Progenitor cell of endocrine pancreas (in vitro differentiated cells): ENCODE data around the gene ZNF469. TPM values are rescaled to one million over a fixed set of nuclear protein-coding genes. Genes with fewer than 3 reads are reported as not detected.

ENCODE experiments used
- DNase-seq: peaks from one replicate; pipeline ENCODE4 v3.0.0; 2021; ENCODE audit warnings: low spot score; ENCODE audit not compliant: unreplicated experiment
- H3K27ac Mint-ChIP-seq: 2 replicates; pipeline ENCODE4 v1.8.0; 2021; ENCODE audit warnings: mild to moderate bottlenecking, moderate library complexity, mixed read lengths
- H3K27me3 Mint-ChIP-seq: 2 replicates; pipeline ENCODE4 v1.8.0; 2021; ENCODE audit warnings: mixed read lengths
- H3K36me3 Mint-ChIP-seq: 2 replicates; pipeline ENCODE4 v1.8.0; 2022; ENCODE audit warnings: mixed read lengths; ENCODE audit not compliant: insufficient read depth
- H3K4me1 Mint-ChIP-seq: 2 replicates; pipeline ENCODE4 v1.8.0; 2021; ENCODE audit warnings: low read depth, mixed read lengths
- H3K4me3 Mint-ChIP-seq: 2 replicates; pipeline ENCODE4 v1.8.0; 2021; ENCODE audit warnings: low read depth, mild to moderate bottlenecking, moderate library complexity, mixed read lengths
- H3K9me3 Mint-ChIP-seq: 2 replicates; pipeline ENCODE4 v1.8.0; 2021; ENCODE audit warnings: low read depth, mixed read lengths
- total RNA-seq: library from RNA; stranded (reverse); gene quantifications from 2 replicates; pipeline ENCODE4 v1.2.1, GENCODE V29; 2021
- TF ChIP-seq, protein P1 (sequence below): fragments of 200-600 bp; sonication (generic); IDR thresholded peaks from one replicate; pipeline ENCODE4 v1.5.0; 2021; ENCODE audit warnings: antibody characterized with exemption, mild to moderate bottlenecking; ENCODE audit not compliant: unreplicated experiment

Gene ZNF469
- total RNA-seq, 1 donor from 2014 or later, result 0.05 TPM

DNA sequence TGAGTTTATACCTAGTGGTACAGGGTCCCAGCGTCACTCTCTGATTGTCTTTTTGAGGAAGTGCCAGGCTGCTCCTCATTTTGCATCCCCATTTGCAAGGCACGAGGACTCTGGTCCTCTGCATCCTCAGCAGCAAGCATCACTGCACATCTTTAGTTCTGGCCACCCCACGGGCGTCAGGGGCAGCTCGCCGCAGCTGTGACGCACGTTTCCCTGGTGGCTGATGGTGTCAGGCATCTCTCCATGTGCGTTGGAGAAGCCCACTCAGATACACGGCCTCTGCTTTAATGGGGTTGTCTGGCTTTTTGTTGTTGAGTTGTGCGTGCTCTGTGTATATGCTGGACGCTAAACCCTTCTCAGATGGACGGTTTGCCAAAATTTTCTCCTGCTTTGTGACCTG is 45.2 kb upstream of the ZNF469 start:
- TF ChIP-seq, protein P1, sequence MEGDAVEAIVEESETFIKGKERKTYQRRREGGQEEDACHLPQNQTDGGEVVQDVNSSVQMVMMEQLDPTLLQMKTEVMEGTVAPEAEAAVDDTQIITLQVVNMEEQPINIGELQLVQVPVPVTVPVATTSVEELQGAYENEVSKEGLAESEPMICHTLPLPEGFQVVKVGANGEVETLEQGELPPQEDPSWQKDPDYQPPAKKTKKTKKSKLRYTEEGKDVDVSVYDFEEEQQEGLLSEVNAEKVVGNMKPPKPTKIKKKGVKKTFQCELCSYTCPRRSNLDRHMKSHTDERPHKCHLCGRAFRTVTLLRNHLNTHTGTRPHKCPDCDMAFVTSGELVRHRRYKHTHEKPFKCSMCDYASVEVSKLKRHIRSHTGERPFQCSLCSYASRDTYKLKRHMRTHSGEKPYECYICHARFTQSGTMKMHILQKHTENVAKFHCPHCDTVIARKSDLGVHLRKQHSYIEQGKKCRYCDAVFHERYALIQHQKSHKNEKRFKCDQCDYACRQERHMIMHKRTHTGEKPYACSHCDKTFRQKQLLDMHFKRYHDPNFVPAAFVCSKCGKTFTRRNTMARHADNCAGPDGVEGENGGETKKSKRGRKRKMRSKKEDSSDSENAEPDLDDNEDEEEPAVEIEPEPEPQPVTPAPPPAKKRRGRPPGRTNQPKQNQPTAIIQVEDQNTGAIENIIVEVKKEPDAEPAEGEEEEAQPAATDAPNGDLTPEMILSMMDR, result no peak
- no peaks in the 10 kb centered on the region for H3K9me3 Mint-ChIP-seq
- no peak for DNase-seq
- H3K36me3 Mint-ChIP-seq, result no peaks in the 10 kb centered on the region
- no peak overlapping the region for H3K4me3 Mint-ChIP-seq
- H3K27ac Mint-ChIP-seq, result no peak overlapping the region
- no peaks in the 10 kb centered on the region for H3K4me1 Mint-ChIP-seq
- peaks cover 29% of the 10 kb centered on the region for H3K27me3 Mint-ChIP-seq

DNA sequence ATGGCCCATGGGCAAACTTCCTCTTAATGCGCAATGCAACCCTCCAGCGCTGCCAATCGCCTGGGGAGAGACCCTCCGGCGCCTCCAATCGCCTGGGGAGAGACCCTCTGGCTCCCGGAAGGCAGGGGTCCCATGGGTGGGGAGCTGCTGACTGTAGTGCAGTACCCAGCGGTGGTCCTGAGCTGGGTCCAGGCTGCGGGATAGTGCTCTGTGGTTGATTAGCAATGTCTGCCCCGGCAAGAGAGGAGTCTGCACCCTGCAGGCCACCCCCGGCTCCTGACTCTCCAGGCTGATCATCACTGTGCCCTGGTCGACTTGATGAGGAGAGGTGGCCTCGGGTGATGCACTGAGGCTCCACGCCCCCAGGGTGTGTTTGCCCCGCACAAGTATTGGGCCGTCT is 44.6 kb upstream of the ZNF469 start:
- H3K4me3 Mint-ChIP-seq, result no peak overlapping the region
- no peaks in the 10 kb centered on the region for H3K4me1 Mint-ChIP-seq
- no peaks in the 10 kb centered on the region for H3K36me3 Mint-ChIP-seq
- peaks cover 29% of the 10 kb centered on the region for H3K27me3 Mint-ChIP-seq
- no peak overlapping the region for H3K27ac Mint-ChIP-seq
- DNase-seq, result no peak
- no peaks in the 10 kb centered on the region for H3K9me3 Mint-ChIP-seq
- TF ChIP-seq, protein P1, result no peak

DNA sequence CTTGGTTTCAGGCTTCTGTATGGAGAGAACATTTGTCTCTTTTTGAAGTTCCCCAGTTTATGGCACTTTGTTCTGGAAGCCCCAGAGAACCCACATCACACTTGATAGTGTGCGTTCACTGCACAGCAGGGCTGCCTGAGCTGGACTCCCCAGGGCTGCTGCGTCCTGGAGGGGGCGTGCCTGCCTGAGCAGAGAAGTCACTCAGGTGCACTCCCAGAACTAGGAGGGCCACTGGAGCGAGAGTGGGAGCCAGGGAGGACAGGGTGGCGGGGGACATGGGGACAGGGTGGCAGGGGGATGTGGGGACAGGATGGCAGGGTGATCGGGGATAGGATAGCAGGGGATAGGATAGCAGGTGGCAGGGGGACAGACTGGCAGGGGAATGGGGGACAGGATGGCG is 43.9 kb upstream of the ZNF469 start:
- no peak for DNase-seq
- no peaks in the 10 kb centered on the region for H3K4me1 Mint-ChIP-seq
- peaks cover 28% of the 10 kb centered on the region for H3K27me3 Mint-ChIP-seq
- TF ChIP-seq, protein P1, result no peak
- no peak overlapping the region for H3K4me3 Mint-ChIP-seq
- H3K36me3 Mint-ChIP-seq, result no peaks in the 10 kb centered on the region
- H3K9me3 Mint-ChIP-seq, result no peaks in the 10 kb centered on the region
- no peak overlapping the region for H3K27ac Mint-ChIP-seq

DNA sequence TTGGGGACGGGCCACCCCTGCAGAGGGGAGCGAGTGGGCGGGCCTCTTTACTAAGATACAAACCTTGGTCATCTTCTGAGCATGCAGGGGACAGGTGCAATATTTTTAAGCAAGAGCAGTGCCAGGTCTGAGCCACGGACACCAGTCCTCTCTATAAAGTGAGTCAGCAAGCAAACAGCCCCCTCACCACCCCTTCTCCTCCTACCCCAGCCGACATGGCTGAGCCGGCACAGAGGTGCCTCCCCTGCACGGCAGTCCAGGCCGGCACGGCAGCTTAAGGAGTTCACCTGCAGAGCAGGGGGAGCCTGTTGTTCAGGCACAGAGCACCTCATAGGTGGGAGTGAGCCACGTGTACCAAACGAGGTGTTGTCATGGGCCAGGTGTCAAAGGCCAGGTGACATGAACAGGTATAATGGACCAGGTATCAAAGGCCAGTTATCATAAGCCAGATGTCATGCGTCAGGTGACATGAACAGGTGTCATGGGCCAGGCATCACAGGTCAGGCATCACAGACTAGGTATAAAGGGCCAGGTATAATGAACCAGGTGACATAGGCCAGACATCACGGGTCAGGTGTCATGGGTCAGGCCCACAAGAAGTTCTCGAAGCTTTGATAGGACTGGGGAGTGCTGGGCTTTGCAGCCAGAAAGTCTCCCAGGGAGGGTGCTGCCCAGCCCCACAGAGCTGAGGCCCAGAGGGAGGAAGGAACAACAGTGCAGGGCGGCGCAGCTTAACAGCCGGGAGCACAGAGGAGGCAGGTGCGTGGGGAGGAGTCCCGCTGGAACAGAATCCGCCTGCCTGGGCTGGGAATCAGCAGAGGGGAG is 42.6 kb upstream of the ZNF469 start:
- no peak overlapping the region for H3K27ac Mint-ChIP-seq
- DNase-seq, result no peak
- no peak overlapping the region for H3K4me3 Mint-ChIP-seq
- TF ChIP-seq, protein P1, result no peak
- H3K9me3 Mint-ChIP-seq, result no peaks in the 10 kb centered on the region
- H3K4me1 Mint-ChIP-seq, result no peaks in the 10 kb centered on the region
- peaks cover 23% of the 10 kb centered on the region for H3K27me3 Mint-ChIP-seq
- H3K36me3 Mint-ChIP-seq, result no peaks in the 10 kb centered on the region

DNA sequence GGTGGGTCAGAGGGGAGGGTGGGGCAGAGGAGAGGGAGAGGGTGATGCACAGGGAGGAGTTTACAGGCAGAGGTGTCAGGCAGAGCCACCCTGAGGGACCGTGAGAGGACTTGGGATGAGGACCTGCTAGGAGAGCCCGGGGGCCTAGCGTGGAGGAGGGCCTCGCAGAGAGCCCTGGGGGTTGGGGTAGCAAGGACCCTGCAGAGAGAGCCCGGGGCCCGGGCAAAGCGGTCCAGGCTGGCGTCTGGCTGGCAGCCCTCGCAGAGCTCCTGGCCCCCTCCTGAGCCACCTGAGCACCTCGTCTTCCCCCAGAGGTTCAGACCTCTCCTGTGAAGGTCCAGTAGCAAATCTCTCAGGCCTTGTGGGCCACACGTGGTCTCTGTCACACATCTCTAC is 42.0 kb upstream of the ZNF469 start:
- H3K27ac Mint-ChIP-seq, result no peak overlapping the region

More for the DNA sequence above, 42.0 kb upstream of the ZNF469 start:
- Mint-ChIP-seq H3K4me1 (no peaks in the 10 kb centered on the region), H3K27me3 (peaks cover 23% of the 10 kb centered on the region), H3K9me3 (no peaks in the 10 kb centered on the region), H3K4me3 (no peak overlapping the region), H3K36me3 (no peaks in the 10 kb centered on the region)
- TF ChIP-seq, protein P1, result no peak
- no peak for DNase-seq
